Fibroblast of skin of left biceps (primary cell): ENCODE results near the gene SMARCB1.

ENCODE experiments used
- DNase-seq, 2 experiments: peaks; one replicate each; pipeline ENCODE4 v3.0.0-alpha.2; 2013; ENCODE audit warnings: low read depth in 2 of 2

The SMARCB1 gene

DNA sequence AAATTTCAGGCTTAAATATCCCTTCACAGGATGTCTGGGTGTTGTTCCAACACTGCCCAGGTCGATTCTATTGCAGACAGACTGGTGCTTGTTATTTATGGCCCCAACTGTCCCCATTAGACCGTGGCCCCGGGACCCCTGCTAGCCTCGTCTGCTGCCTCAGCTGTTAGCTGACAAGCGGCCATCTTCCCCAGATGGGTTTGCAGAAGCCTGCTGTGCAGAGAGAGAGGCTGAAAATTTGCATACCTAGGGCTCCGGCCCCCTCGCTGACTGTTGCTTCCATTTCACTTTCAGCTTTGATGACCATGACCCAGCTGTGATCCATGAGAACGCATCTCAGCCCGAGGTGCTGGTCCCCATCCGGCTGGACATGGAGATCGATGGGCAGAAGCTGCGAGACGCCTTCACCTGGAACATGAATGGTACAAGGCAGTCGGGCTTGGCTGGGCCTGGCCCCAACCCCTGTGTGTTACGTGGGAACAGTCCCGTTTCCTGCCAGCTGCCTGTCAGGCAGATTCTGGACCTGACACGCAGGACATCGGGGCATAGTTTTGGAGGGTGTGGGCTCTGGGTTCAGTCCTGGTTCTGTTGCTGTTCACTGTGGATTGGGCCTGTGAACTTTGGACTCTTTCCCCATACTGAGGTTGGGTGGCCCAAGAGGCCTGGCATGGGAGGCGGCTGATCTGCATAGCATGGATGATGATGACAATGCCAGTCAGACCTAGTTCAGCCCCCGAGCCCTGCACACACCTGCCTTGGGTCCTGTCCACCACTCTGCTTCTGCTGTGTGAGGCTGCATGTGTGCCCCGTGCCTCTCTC lies 16.4 kb downstream of the SMARCB1 start:
- DNase-seq = no peak

DNA sequence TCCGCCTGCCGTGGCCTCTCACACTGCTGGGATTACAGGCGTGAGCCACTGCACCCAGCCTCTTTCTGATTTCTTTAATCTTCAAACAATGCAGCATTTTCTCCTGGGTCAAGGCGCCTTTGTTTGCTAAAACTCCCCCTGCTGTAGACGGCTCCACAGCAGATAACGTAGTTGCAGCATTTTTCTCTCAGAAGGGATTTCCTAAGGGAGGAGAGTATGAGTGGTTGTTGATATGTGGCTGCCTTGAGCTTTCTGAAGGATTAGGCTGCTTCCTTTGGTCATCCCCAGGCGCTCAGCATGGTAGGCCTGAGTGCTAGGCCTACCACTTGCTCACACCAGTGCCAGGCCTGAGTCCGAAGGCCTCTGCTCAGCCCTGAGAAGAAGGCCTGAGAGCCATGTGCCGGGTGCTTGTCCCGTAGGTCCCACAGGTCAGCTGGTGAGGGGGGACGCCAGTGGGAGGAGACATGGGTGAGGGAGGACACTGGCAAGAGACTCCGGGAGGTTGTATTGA lies 18.1 kb downstream of the SMARCB1 start:
- no peak for DNase-seq

DNA sequence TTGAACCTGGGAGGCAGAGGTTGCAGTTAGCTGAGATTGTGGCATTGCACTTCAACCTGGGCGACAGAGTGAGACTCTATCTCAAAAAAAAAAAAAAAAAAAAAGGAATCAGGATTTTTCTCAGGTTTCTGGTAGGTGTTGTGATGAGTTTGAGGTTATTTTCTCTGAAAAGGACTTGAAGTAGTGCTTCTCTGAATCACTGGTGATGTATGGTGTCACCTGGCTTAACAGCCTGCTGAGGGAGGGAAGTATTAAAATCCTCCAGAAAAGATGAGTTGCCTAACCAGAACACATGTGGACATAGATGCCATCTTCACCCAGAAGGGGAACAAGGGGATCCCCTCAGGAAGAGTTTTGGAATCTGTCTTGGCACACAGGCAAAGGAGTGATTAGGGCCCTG lies 20.1 kb downstream of the SMARCB1 start:
- DNase-seq = no peak

DNA sequence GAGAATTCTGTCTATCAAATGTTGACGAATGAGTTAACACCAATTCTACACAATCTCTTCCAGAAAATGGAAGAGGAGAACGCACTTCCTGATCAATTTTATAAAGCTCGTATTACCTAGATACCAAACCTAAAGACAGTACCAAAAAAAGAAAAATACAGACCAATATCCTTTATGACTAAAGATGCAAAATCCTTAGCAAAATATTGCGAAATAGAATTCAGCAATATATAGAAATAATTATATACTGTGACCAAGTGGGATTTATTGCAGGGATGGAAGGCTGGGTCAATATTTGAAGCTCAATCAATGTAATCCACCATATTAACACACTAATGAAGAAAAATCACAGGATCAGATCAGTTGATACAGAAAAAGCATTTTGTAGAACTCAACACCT lies 25.6 kb downstream of the SMARCB1 start:
- DNase-seq = no peak

DNA sequence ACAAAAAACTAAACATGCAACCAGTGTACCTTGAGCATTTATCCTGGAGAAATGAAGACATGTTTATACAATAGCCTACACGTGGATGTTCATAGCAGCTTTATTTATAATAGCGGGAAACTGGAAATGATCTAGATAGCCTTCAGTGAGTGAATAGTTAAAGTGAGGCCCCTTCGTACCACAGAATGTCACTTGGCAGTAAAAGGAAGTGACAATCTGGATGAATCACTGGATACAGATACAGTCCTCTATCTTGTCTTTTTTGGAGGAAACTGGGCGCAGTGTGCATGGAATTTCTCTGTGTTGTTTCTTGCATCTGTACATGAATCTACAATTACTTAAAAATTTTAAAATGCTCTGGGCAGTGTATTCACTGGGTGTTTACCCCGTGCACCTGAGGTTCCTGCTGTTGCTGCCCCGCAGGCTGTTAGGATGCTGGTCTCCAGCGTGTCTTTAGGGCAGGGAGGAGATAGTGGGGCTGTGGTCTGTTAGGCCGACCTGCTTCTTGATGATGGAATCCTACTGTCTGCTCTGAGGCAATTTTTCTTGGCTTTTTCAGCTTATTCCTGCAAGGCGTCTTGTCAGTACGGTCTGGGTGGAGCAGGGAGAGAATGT lies 28.9 kb downstream of the SMARCB1 start:
- DNase-seq = no peak

DNA sequence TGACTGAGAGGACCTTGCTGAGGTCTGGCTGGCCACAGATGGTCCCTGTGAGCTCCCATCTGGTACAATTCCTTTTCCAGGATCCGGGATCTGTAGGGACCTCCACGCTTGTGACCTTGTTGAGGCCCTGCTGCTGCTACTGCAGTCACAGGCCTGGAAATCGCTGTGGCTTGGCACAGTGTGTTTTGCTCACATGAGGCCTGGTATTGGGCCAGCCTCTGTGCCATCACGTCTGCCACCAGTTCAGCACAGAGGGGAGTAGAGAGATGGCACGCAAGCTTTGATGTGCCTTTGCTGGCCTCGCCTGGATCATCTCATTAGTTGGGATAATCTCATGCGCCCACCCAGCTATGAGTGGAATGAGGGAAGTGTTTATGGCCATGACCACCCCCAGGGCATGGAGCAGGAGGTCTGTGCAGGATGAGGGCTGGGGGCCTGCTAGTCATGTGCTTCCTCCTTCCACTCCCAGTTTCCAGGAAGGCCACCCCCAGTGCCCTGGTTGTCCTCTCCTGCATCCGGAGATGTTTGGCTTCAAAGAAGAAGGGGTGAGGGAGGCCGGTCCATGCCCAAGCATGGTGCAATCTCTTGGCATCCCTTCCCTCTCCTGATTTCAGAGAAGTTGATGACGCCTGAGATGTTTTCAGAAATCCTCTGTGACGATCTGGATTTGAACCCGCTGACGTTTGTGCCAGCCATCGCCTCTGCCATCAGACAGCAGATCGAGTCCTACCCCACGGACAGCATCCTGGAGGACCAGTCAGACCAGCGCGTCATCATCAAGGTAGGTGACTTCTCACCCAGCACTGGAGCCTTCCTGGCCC lies 29.6 kb downstream of the SMARCB1 start:
- DNase-seq = no peak

DNA sequence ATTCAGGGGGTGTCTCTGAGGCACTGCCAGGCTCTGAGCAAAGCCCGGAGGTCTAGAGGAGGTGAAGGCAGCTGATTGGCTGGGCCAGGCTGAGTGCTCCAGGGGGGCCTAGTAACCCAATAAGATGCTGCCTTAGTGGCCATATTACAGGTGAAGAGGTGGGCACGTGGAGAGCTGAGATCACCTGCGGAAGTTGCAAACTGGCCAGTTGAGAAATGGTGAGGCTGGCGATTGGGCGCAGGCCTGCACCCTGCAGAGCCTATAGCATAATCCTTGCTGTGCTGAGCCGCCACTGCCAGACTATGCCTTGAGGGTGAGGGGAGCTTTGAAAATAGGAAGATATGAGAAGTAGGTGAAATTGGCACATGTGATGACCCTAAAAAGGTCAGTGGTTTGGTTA lies 30.4 kb downstream of the SMARCB1 start:
- DNase-seq = no peak

DNA sequence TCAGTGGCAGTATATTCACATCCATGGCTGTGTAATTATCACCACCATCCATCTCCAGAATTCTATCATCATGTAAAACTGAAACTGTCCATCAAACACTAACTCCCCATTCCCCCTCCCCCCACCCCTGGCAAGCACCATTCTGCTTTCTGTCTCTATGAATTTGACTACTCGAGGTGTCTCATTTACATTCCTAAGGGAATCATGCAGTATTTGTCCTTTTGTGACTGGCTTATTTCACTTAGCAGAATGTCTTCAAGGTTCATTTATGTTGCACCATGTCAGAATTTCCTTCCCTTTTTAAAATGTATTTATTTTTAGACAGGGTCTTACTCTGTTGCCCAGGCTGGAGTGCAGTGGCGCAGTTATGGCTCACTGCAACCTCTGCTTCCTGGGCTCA lies 31.8 kb downstream of the SMARCB1 start:
- DNase-seq = no peak

DNA sequence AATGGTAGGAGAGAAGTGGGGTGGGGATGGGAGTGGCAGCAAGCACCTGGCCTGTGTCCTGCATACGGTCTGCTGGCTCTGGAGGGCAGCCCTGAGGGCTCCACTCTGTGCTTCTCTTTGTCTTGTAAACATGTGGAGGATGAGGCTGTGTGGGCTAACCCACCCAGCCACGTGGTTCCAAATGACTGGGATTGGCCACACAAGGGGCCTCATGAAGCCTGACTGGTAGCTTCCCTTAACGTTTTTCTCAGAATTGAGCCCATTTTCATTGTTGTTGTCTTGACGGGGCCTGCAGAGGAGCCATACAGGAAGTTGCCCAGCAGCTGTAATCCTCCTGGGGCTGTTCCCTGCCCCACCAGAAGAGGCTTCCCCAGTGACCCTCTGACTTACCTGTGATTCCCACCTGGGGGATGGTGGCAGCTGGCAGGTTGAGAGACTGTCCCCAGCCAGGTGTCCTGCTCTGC lies 34.0 kb downstream of the SMARCB1 start:
- DNase-seq = no peak

DNA sequence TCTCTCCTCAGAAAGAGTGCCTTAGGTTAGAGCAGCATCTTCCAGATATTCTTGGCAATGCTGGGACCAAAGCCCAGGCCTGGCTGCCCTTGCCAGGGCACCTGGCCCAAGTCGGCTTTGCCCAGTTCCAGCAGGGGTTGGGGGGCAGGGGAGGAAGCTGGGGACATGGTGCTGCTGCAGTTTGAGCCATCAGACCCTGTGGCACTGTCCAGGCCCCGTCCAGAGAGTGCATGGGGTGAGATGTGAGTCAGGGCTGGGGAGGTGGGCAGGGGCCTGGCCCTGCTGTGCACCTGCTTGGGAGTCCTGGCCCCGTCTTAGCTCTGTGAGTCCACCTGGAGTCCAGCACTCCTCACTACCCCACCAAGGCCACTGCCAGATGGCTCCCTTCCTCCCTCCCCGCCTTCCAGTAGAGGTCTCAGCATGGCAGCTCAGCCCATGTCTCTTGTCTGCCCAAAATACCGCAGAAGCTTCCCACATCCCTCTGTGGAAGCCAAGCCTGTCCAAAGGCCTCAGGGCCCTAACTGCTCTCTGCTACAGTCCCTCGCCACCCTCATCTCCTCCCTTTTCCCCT lies 35.4 kb downstream of the SMARCB1 start:
- no peak for DNase-seq

DNA sequence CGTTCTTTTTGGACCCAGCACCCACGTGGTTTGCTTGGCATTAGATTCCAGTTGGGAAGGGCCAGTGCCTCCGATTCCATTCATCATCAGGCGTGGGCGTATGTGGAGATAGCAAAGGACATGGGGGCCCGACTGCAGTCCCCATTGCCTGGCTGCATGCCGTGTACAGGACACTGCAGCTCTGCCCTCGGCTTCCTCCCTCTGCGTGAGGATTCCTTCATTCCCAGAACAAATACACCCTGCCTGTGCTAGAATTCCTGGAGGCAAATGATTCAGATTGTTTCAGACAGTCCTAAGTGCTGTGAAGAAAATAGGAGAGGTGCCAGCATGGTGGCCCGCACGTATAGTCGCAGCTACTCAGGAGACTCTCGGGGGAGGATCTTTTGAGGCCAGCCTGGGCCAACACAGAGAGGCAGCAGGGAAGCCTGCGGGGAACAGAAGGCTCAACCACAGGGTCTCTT lies 36.6 kb downstream of the SMARCB1 start:
- no peak for DNase-seq

DNA sequence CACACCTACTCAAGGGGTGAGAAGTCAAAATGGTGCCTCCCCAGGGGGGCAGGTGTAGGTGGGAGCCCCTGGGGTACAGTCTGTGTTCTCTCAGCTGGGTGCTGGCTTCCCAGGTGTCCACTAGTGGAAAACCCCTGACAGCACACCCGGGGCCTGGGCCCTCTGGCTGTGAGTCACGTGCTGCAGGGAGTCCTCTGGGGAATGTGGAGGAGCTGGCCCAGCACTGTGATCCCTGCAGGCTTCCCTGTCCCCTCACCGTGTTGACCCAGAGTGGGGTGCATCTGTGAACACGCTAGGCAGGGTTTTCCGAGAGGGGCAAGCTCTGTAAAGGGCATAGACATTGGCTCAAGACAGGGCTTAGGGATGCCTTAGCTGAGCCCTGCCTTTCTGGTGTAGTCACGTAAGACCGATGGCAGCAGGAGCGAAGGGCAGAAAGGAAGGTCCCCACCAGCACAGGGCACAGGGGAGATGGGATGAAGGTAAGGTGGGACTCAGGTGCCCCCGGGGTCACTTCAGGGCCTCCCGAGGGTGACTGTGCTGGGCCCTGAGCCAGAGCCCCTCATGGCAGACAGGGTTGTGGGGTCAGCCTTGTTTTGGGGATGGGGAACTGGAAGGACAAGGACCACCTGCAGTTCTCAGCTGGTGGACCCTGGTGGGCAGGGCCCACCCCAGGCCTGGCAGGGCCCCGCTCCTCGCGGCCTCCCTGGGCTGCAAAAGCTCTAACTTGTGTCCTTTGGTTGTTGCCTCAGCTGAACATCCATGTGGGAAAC lies 37.9 kb downstream of the SMARCB1 start:
- no peak for DNase-seq

DNA sequence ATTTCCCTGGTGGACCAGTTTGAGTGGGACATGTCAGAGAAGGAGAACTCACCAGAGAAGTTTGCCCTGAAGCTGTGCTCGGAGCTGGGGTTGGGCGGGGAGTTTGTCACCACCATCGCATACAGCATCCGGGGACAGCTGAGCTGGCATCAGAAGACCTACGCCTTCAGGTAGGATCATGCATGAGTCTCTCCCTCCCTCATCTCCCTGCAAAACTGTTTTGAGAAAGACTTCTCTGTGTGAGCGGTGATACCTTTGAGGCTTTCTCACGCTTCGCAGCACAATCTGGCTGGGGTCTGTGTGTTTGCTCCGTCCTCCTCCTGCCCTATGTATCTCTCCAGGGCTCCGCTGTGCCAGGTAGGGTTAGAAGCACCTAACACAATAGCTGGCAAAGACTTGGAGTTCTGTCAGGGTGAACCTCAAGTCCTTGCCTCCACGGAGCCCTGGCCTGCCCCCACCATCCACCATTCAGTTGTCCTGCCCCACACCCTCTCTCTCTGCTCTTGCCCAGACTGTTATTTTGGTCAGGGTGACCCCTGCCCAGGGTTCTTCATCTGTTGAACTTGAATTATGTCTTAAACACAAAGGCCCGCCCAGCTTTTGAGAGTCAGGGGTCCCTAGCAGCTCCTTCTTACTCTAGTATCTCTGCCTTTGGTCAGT lies 38.6 kb downstream of the SMARCB1 start:
- no peak for DNase-seq

DNA sequence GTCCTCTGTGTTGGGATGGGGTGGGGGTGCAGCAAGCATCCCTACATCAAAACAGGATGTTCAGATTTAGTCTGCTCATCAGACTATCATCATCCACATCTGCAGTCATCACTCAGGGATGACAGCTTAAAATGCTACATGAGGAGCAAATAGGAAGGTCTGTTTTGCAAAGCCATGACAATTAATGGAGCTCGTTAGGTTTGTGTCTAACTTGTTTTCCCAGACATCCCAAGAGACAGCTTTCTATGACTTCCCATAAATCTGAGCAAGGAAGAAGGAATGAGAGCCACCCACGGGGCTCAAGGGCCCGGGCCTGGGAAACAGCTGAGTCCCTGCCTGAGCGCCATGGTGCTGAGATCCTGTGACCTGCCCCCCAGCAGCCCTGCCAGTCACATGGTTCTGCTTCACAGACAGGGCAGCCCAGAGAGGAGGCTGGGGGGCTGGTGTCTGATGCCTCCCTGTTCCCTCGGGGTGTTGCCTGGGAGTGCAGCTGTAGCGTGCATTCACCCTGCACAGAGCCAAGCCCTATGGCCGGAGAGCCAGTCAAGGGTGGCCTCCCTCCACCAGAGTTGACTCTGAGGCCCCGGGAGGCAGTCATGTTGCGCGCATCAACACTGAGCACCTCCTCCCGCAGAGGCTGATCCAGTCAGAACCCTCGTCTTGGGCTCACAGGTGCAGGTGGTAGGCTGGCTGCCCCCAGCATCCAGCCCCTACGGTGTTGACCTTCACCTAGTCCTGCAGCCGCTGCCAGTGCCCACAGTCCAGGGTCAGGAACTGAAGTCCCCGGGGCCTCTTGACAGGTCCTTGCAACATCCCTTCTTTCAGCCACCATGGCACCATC lies 40.0 kb downstream of the SMARCB1 start:
- DNase-seq = peak; percentile 62 to 64

DNA sequence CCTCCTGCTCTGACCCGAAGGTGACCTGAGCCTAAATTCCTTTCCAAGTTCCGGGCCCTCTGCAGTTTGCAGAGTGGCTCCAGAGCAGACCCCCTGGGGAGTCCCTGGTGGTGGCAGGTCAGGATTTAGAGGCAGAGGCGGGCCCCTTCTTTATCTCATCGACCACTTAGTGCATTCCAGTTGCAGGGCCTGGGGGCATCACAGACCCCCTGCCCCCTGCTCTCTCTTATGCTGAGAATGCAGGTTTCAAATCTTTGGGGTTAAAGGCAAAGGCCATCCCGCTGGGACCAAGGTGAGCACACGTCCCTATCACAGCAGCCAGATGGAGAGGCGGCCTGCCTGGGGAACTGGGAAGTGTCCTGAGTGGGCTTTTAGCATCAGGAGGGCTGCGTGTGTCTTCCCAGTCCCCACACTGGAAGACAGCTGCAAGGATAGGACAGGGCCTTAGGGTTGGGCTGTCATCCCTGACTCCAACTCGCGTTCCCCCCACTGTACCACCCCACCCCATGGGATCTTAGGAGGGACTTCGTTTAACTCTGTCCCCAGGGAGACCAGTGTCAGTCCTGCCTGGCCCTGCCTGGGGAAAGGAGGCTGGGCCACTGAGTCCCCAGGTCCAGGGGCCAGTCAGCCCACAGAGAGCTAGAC lies 40.7 kb downstream of the SMARCB1 start:
- DNase-seq = no peak

DNA sequence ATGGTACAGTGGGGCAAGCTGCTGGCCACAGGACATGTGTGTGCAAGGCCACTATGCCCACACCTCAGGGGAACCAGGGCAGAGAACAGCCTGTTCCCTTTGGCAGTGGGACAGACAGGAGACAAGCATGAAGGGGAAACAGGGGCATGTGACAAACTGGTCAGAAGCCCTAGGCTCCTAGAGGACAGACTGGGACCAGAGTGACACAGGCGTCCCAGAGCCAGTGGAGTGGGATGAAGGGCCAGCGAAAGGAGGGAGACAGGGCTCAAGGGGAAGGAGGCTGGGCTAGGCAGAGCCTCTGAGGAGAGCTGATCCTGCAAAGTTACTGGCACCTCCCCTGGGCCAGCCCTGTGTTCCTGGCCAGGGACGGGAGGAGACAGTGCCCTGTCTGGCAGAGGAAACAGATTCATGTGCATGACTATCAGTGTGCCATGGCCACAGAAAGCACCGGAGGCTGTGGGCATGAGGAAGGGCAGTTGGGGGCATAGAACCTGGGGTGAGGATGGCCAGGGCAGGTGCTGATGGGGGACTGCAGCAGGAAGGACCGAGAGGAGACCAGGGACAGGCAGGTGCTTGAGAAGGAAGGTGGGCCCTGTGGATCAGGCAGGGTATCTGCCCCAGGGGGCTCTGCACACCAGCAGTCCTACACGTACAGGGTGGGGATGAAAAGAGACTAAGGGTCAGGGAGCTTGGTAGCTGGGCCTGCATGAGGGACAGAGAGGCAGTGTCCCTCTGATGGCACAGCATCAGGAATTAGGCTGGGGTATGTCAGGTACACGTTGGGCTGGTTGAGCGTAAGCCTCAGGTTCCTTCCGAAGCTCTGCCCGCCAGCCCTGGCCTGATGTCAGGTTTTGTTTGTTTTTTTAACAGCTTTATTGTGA lies 42.3 kb downstream of the SMARCB1 start:
- no peak for DNase-seq

DNA sequence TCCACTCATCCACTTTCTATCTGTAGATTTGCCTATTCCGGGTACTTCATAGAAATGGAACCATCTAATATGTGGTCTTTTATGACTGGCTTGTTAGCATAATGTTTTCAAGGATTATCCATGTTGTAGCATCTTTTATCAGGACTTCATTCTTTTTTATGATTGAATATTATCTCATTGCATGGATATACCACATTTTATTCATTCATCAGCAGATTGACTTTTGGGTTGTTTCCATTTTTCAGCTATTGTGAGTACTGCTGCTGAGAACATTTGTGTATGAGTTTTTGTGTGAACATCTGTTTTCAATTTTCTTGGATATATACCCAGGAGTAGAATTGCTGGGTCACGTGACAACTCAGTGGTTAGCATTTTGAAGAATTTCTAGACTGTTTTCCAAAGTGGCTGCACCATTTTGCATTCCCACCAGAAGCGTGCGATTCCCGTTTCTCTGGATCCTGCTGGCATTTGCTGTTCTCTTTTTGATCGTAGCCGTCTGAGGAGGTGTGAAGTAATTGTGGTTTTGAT lies 43.1 kb downstream of the SMARCB1 start:
- DNase-seq = peak; percentile 90 to 92

DNA sequence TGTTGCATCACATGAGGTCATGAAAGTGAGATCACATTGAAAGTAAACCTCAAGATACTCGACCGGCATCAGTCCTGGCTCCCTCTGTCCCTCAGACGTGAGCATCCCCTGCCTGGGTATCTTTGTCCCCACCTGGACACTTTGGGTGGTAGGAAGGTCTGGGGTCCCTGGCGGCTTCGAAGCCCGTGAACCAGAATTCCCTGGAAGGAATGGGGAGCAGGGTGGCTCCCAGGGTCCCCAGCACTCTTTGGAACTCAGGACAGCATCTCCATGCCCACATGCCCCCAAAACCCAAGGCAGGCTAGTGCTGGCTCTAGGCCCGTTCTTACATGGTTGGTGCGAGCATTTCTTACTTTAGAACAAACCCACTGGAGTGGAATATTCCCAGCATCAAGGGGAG lies 44.5 kb downstream of the SMARCB1 start:
- DNase-seq = no peak
